H1 (cell line): ENCODE measurements around the gene BPHL. TPM values are rescaled to one million over a fixed set of nuclear protein-coding genes. Genes with fewer than 3 reads are reported as not detected.

ENCODE experiments used
- RXRA ChIP-seq: IDR thresholded peaks from 2 replicates; pipeline ENCODE4 v1.6.1; 2011; ENCODE audit warnings: low read depth, mild to moderate bottlenecking, low read length, moderate library complexity; ENCODE audit not compliant: insufficient read depth
- TBP ChIP-seq: IDR thresholded peaks from 2 replicates; pipeline ENCODE4 v1.6.1; 2011; ENCODE audit warnings: low read depth, low read length, improper control_type of control experiment
- polyA plus RNA-seq, 7 experiments: library from polyadenylated mRNA; depleted of rRNA in 3 of 7; stranded (reverse) in 5 of 7; unstranded in 2 of 7; fragments of >200 nt in 5 of 7; fragments of 200-250 nt in 2 of 7; gene quantifications; 1 replicate in 5 of 7; 2 replicates in 1 of 7; 4 replicates in 1 of 7; pipeline versions ENCODE4 v1.2.1 to v1.2.3, GENCODE V29; 2011 to 2013; ENCODE audit warnings: missing spikeins in 2 of 7, mixed read lengths in 2 of 7
- total RNA-seq: library from RNA; stranded (reverse); fragmentation: NEBNext Ultra II Directional; extraction: Animal tissue kit (Norgen Biotek cat#: 25700); gene quantifications from 2 replicates; pipeline ENCODE4 v1.2.1, GENCODE V29; 2021
- TF ChIP-seq, protein P1 (sequence below): fragments of 300-600 bp; sonication (generic); IDR thresholded peaks from 2 replicates; pipeline ENCODE4 v1.7.1; 2012; ENCODE audit warnings: low read length, moderate library complexity, mild to moderate bottlenecking, inconsistent platforms; ENCODE audit not compliant: insufficient replicate concordance
- TF ChIP-seq, protein P2 (sequence below): IDR thresholded peaks from 2 replicates; pipeline ENCODE4 v1.6.1; 2011; ENCODE audit warnings: low read depth, mild to moderate bottlenecking, low read length; ENCODE audit not compliant: insufficient read depth
- TF ChIP-seq, protein P3 (sequence below), 3 experiments: IDR thresholded peaks; 1 replicate in 2 of 3; 2 replicates in 1 of 3; pipeline versions ENCODE4 v1.5.1 to v1.6.1; 2011; ENCODE audit warnings: low read length in 3 of 3, mild to moderate bottlenecking in 3 of 3, inconsistent platforms in 2 of 3, low read depth in 1 of 3, moderate library complexity in 1 of 3; ENCODE audit not compliant: insufficient read depth in 1 of 3; ENCODE audit errors: control extremely low read depth in 1 of 3

BPHL gene
- total and polyA plus RNA-seq, 2 of the 8 experiments (the other 6 are each of a cell fraction or from before 2014, with no cell fraction given): 24.4 to 36.4 TPM

DNA sequence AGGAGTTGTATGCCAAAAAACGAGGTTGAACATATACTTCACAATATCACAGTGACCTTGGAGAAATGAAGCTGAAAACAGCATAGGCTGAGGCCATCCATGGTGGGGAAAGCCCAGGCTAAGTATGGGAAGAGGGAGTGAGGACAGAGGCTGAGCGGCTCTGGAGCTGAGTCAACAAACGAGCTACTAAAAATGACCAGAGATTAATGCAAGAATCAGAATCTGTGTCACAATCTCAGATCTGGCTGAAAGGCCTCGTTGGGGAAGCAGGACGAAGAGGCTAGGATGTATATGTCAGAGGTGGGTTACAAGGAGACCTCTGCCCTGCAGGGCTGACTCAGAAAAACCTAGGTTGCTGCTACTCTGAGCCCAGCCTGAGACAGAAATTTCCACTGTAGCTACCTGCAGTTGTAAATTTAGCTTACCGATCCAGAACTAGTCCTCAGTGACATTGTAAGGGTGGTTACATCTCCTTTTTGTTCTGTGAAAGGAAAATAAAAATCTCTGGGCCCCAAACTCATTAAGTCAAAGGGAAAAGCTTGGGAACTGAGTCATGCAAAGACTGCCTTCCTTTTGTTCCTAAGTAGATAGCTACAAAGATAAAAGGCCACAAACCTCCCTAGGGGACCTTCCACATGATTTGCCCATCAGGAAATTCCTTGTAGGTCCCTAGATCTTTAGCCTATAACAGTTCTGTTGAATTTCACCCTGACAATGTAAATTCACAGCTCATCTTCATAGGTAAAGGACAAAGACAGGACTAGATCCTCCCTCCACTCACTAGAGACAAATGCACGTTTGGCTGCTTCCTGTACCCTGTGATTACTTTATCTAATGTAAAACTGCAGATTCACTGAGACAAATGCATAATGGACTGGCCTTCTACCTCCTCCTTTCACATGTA, 47.4 kb downstream of the BPHL start (continued):
- TF ChIP-seq, protein P1, sequence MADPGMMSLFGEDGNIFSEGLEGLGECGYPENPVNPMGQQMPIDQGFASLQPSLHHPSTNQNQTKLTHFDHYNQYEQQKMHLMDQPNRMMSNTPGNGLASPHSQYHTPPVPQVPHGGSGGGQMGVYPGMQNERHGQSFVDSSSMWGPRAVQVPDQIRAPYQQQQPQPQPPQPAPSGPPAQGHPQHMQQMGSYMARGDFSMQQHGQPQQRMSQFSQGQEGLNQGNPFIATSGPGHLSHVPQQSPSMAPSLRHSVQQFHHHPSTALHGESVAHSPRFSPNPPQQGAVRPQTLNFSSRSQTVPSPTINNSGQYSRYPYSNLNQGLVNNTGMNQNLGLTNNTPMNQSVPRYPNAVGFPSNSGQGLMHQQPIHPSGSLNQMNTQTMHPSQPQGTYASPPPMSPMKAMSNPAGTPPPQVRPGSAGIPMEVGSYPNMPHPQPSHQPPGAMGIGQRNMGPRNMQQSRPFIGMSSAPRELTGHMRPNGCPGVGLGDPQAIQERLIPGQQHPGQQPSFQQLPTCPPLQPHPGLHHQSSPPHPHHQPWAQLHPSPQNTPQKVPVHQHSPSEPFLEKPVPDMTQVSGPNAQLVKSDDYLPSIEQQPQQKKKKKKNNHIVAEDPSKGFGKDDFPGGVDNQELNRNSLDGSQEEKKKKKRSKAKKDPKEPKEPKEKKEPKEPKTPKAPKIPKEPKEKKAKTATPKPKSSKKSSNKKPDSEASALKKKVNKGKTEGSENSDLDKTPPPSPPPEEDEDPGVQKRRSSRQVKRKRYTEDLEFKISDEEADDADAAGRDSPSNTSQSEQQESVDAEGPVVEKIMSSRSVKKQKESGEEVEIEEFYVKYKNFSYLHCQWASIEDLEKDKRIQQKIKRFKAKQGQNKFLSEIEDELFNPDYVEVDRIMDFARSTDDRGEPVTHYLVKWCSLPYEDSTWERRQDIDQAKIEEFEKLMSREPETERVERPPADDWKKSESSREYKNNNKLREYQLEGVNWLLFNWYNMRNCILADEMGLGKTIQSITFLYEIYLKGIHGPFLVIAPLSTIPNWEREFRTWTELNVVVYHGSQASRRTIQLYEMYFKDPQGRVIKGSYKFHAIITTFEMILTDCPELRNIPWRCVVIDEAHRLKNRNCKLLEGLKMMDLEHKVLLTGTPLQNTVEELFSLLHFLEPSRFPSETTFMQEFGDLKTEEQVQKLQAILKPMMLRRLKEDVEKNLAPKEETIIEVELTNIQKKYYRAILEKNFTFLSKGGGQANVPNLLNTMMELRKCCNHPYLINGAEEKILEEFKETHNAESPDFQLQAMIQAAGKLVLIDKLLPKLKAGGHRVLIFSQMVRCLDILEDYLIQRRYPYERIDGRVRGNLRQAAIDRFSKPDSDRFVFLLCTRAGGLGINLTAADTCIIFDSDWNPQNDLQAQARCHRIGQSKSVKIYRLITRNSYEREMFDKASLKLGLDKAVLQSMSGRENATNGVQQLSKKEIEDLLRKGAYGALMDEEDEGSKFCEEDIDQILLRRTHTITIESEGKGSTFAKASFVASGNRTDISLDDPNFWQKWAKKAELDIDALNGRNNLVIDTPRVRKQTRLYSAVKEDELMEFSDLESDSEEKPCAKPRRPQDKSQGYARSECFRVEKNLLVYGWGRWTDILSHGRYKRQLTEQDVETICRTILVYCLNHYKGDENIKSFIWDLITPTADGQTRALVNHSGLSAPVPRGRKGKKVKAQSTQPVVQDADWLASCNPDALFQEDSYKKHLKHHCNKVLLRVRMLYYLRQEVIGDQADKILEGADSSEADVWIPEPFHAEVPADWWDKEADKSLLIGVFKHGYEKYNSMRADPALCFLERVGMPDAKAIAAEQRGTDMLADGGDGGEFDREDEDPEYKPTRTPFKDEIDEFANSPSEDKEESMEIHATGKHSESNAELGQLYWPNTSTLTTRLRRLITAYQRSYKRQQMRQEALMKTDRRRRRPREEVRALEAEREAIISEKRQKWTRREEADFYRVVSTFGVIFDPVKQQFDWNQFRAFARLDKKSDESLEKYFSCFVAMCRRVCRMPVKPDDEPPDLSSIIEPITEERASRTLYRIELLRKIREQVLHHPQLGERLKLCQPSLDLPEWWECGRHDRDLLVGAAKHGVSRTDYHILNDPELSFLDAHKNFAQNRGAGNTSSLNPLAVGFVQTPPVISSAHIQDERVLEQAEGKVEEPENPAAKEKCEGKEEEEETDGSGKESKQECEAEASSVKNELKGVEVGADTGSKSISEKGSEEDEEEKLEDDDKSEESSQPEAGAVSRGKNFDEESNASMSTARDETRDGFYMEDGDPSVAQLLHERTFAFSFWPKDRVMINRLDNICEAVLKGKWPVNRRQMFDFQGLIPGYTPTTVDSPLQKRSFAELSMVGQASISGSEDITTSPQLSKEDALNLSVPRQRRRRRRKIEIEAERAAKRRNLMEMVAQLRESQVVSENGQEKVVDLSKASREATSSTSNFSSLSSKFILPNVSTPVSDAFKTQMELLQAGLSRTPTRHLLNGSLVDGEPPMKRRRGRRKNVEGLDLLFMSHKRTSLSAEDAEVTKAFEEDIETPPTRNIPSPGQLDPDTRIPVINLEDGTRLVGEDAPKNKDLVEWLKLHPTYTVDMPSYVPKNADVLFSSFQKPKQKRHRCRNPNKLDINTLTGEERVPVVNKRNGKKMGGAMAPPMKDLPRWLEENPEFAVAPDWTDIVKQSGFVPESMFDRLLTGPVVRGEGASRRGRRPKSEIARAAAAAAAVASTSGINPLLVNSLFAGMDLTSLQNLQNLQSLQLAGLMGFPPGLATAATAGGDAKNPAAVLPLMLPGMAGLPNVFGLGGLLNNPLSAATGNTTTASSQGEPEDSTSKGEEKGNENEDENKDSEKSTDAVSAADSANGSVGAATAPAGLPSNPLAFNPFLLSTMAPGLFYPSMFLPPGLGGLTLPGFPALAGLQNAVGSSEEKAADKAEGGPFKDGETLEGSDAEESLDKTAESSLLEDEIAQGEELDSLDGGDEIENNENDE: peak; percentile 90
- TF ChIP-seq, protein P2, sequence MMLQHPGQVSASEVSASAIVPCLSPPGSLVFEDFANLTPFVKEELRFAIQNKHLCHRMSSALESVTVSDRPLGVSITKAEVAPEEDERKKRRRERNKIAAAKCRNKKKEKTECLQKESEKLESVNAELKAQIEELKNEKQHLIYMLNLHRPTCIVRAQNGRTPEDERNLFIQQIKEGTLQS: no peak
- TF ChIP-seq RXRA (no peak), TBP (0 out of 2 replicates have a peak, but pooled peaks have one; percentile 14)
- TF ChIP-seq, protein P3, sequence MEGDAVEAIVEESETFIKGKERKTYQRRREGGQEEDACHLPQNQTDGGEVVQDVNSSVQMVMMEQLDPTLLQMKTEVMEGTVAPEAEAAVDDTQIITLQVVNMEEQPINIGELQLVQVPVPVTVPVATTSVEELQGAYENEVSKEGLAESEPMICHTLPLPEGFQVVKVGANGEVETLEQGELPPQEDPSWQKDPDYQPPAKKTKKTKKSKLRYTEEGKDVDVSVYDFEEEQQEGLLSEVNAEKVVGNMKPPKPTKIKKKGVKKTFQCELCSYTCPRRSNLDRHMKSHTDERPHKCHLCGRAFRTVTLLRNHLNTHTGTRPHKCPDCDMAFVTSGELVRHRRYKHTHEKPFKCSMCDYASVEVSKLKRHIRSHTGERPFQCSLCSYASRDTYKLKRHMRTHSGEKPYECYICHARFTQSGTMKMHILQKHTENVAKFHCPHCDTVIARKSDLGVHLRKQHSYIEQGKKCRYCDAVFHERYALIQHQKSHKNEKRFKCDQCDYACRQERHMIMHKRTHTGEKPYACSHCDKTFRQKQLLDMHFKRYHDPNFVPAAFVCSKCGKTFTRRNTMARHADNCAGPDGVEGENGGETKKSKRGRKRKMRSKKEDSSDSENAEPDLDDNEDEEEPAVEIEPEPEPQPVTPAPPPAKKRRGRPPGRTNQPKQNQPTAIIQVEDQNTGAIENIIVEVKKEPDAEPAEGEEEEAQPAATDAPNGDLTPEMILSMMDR (IDR thresholded peaks at IDR 0.05; ENCODE audit: control extremely low read depth in 1 of 3, insufficient read depth in 1 of 3, low read depth in 1 of 3, low read length in 3 of 3): no peak
